ENCODE measurements around the gene MAP2K5.

Gene MAP2K5

DNA sequence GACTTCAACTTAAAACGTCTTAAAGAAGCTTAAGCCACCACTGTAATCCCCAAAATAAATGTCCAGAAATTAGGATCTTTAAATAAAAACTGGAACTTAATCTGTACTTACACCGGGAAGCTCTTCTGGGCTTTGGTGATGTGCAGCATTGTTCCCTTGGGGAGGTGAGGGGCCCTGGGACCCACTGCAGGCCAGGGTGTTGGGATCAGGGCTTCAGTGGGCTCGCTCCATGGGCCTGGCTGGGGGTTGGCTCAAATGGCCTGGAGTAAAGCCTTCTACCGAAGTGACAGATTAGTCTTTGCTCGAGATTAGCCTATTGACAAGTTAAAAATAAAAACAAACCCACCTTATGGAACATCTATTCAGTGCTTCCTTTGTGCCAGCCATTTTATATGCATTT lies 303.5 kb downstream of the MAP2K5 start:
- DNase-seq, result no peak

GRCh38 chr15:67849538-67849937 lies 307.0 kb downstream of the MAP2K5 start:
- no peak for DNase-seq

DNA sequence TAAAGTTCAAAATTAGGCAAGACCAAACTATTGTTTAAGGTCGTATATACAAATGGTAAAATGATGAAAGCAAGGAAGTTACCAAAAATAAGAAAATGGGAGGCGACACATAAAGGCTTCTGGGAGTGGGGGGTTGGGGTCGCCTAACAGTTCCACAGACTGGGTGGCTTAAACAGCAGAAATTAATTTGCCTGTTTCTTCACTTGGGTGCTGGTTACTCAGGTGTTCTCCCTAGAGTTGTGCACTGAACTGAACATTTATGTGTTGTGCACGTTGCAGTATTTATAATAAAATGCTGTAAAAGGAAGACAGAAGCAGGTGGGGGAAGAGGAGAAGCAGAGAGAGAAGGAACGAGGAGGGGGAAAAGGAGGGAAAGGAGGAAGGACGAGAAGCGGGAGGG lies 307.8 kb downstream of the MAP2K5 start:
- DNase-seq, result no peak

DNA sequence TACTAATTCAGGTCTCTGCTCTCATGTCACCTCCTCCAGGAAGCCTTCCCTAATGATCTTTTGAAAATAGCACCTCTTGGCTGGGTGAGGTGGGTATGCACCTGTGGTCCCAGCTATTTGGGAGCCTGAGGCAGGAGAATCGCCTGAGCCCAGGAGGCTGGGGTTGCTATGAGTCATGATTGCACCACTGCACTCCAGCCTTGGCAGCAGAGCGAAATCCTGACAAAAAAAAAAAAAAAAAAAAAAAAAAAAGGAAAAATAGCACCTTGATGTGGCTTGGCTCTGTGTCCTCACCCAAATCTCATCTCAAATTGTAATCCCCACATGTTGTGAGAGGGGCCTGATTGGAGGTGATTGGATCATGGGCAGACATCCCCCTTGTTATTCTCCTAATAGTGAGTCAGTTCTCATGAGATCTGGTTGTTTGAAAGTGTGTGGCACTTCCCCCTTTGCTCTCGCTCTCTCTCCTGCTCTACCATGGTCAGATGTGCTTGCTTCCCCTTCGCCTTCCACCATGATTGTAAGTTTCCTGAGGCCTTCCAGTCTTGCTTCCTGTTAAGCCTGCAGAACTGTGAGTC lies 308.6 kb downstream of the MAP2K5 start:
- peak in 1 of 2 donors; percentile 34 for DNase-seq

DNA sequence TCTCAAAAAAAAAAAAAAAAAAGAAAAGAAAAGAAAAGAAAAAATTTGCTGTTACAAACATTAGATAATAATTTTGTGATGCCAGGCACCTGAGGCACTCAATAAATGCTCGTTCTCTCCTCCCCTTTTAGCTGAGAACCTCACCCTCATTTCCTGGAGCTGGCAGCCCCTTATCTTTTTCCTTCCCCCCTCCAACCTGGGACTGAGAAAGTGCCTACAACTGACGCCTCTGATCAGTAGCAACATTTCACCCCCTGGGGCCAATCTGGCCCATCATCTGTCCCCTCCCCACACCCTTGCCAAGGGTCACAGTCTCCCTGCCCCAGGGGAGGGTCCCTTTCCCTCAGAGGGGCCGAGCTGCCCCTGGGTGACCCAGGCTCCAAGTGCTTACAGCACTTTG lies 309.9 kb downstream of the MAP2K5 start:
- no peak for DNase-seq

DNA sequence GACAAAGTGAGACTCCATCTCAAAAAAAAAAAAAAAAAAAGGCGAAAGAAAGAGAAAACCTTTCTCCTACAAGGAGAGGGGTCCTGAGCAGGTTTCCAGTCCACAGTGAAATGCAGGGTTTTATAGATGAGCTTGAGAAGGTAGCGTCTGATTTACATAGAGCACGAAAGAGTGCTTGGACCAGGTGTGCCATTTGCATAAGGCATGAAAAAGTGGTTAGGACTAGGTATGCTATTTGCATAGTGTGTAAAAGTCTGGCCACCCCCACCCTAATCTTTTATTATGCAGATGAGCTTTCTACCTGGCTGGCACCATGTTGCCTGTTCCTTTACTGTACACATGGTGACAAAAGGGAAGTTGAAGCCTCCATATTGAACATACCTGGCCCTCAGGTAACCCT lies 311.0 kb downstream of the MAP2K5 start:
- DNase-seq, result no peak

DNA sequence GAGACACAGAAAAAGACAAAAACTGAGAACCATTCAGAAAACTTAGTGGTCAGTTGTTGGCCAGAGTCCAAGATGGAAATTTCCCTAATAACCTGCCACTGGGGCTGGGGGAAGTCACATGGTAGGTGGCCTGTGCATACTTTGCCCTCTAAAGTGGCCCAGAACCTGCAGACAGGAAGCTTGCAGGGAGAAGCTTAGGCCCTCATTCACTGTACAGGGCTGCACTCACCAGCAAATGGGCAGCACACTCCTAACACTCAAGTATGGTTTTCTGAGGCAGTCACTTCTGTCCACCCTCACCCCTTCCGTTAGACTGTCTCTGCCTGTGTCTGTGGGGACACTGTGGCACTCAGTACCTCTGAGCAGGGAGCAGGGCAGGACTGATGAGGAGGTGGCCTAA lies 311.9 kb downstream of the MAP2K5 start:
- DNase-seq, result no peak

- no peak for DNase-seq
These were observed 313.3 kb downstream of the MAP2K5 start for GRCh38 chr15:67855842-67856241.

Measured in bone marrow (tissue), 2 donors.